ENCODE measurements around the gene HPN. TPM values are rescaled to one million over a fixed set of nuclear protein-coding genes. Genes with fewer than 3 reads are reported as not detected.
"Not testable (repeated sequence)": the region's sequence is repeated elsewhere in the genome, so short reads cannot be mapped to it uniquely, and the experiment has no call there.

HPN gene
- polyA plus RNA-seq, 1 donor from 2014 or later: not detected

GRCh38 chr19:35038623-35039512, 2.7 kb upstream of the HPN start:
- Mint-ChIP-seq H3K27me3 (peaks cover 11% of the 10 kb centered on the region), H3K27ac (no peak overlapping the region), H3K36me3 (no peaks in the 10 kb centered on the region), H3K9me3 (no peaks in the 10 kb centered on the region), H3K4me1 (peaks cover 15 to 23% (median 18%) of the 10 kb centered on the region in 3 donors), H3K4me3 (peak overlapping the region in 3 of 4 donors; percentile 50 to 91 (median 86))

- Mint-ChIP-seq H3K4me3 (peak overlapping the region in 3 of 4 donors; percentile 75 to 93 (median 78)), H3K4me1 (peaks cover 15 to 24% (median 19%) of the 10 kb centered on the region in 3 donors), H3K36me3 (no peaks in the 10 kb centered on the region), H3K9me3 (no peaks in the 10 kb centered on the region), H3K27me3 (peaks cover 11% of the 10 kb centered on the region), H3K27ac (peak overlapping the region in 1 of 3 donors; percentile 5)
Observed at GRCh38 chr19:35039881-35040825, 1.4 kb upstream of the HPN start.

GRCh38 chr19:35040826-35041547, 534 bp upstream of the HPN start:
- Mint-ChIP-seq H3K27me3 (peaks cover 11% of the 10 kb centered on the region), H3K27ac (peak overlapping the region in 1 of 3 donors; percentile 5), H3K4me3 (peak overlapping the region in 3 of 4 donors; percentile 75 to 93 (median 78)), H3K36me3 (no peaks in the 10 kb centered on the region), H3K9me3 (no peaks in the 10 kb centered on the region), H3K4me1 (peaks cover 22 to 31% (median 26%) of the 10 kb centered on the region in 3 donors)

GRCh38 chr19:35042056-35042730, 672 bp downstream of the HPN start:
- Mint-ChIP-seq H3K36me3 (no peaks in the 10 kb centered on the region), H3K4me1 (peaks cover 22 to 31% (median 26%) of the 10 kb centered on the region in 3 donors), H3K4me3 (peak overlapping the region in 1 of 4 donors; percentile 60), H3K9me3 (no peaks in the 10 kb centered on the region), H3K27ac (no peak overlapping the region), H3K27me3 (peaks cover 11% of the 10 kb centered on the region)

- no peak overlapping the region for H3K27ac Mint-ChIP-seq
- H3K36me3 Mint-ChIP-seq: no peaks in the 10 kb centered on the region
- H3K9me3 Mint-ChIP-seq: no peaks in the 10 kb centered on the region
- H3K27me3 Mint-ChIP-seq: peaks cover 11% of the 10 kb centered on the region
- H3K4me1 Mint-ChIP-seq: peaks cover 20 to 25% (median 21%) of the 10 kb centered on the region in 3 donors
- H3K4me3 Mint-ChIP-seq: peak overlapping the region in 1 of 4 donors; percentile 33
Observed at GRCh38 chr19:35042954-35043604, 1.6 kb downstream of the HPN start.

- Mint-ChIP-seq H3K9me3 (no peaks in the 10 kb centered on the region), H3K4me3 (peak overlapping the region in 2 of 4 donors; percentile 9 to 51), H3K36me3 (no peaks in the 10 kb centered on the region), H3K27ac (peak overlapping the region in 1 of 3 donors; percentile 83), H3K4me1 (peaks cover 12 to 18% (median 17%) of the 10 kb centered on the region in 3 donors), H3K27me3 (peaks cover 13% of the 10 kb centered on the region)
Observed at GRCh38 chr19:35043906-35044305, 2.4 kb downstream of the HPN start.

GRCh38 chr19:35044317-35045117, 3.0 kb downstream of the HPN start:
- H3K4me1 Mint-ChIP-seq: peaks cover 8 to 16% (median 15%) of the 10 kb centered on the region in 3 donors
- H3K4me3 Mint-ChIP-seq: peak overlapping the region in 2 of 4 donors; percentile 9 to 51
- H3K36me3 Mint-ChIP-seq: no peaks in the 10 kb centered on the region
- H3K27me3 Mint-ChIP-seq: peaks cover 13% of the 10 kb centered on the region
- H3K27ac Mint-ChIP-seq: peak overlapping the region in 2 of 3 donors; percentile 6 to 83
- no peaks in the 10 kb centered on the region for H3K9me3 Mint-ChIP-seq

GRCh38 chr19:35045667-35046300, 4.3 kb downstream of the HPN start:
- no peaks in the 10 kb centered on the region for H3K9me3 Mint-ChIP-seq
- H3K27ac Mint-ChIP-seq: no peak overlapping the region

GRCh38 chr19:35046461-35046860, 4.9 kb downstream of the HPN start:
- H3K4me3 Mint-ChIP-seq: no peak overlapping the region
- H3K36me3 Mint-ChIP-seq: no peaks in the 10 kb centered on the region
- no peaks in the 10 kb centered on the region for H3K9me3 Mint-ChIP-seq
- peaks cover 8 to 9% (median 9%) of the 10 kb centered on the region in 3 donors for H3K4me1 Mint-ChIP-seq
- H3K27me3 Mint-ChIP-seq: peaks cover 4% of the 10 kb centered on the region
- peak overlapping the region in 1 of 3 donors; percentile 23 for H3K27ac Mint-ChIP-seq

More at GRCh38 chr19:35045667-35046300, 4.3 kb downstream of the HPN start:
- Mint-ChIP-seq H3K36me3 (no peaks in the 10 kb centered on the region), H3K27me3 (peaks cover 6% of the 10 kb centered on the region), H3K4me1 (peaks cover 8 to 11% (median 9%) of the 10 kb centered on the region in 3 donors), H3K4me3 (peak overlapping the region in 1 of 4 donors; percentile 9)

GRCh38 chr19:35048911-35049411, 7.4 kb downstream of the HPN start:
- Mint-ChIP-seq H3K4me3 (no peak overlapping the region), H3K36me3 (no peaks in the 10 kb centered on the region), H3K4me1 (peaks cover 7 to 9% (median 8%) of the 10 kb centered on the region in 3 donors), H3K27ac (peak overlapping the region in 1 of 3 donors; percentile 17), H3K9me3 (peaks cover 0 to 1% (median 0%) of the 10 kb centered on the region in 3 donors), H3K27me3 (peaks cover 4% of the 10 kb centered on the region)

- no peak overlapping the region for H3K27ac Mint-ChIP-seq
- no peak overlapping the region for H3K4me3 Mint-ChIP-seq
- H3K9me3 Mint-ChIP-seq: peaks cover 0 to 1% (median 0%) of the 10 kb centered on the region in 3 donors
- peaks cover 4% of the 10 kb centered on the region for H3K27me3 Mint-ChIP-seq
- peaks cover 7 to 9% (median 8%) of the 10 kb centered on the region in 3 donors for H3K4me1 Mint-ChIP-seq
- no peaks in the 10 kb centered on the region for H3K36me3 Mint-ChIP-seq
Observed at GRCh38 chr19:35049456-35049855, 7.9 kb downstream of the HPN start.

GRCh38 chr19:35050662-35051061, 9.1 kb downstream of the HPN start:
- not testable (repeated sequence) for H3K4me3 Mint-ChIP-seq, H3K4me1 Mint-ChIP-seq, H3K36me3 Mint-ChIP-seq, H3K9me3 Mint-ChIP-seq, H3K27me3 Mint-ChIP-seq
- peak overlapping the region in 1 of 3 donors; percentile 39 for H3K27ac Mint-ChIP-seq

All from IgD-negative memory B cell (primary cell).